Measurements from ENCODE around the gene CCDC33.

GRCh38 chr15:74199297-74199652 is 36.9 kb upstream of the CCDC33 start:
- TF ChIP-seq CTCF (IDR thresholded peaks at IDR 0.05; ENCODE audit: low read depth, low read length, poor library complexity, severe bottlenecking): no peak
- no peak for TF ChIP-seq EZH2phosphoT487 (IDR thresholded peaks at IDR 0.05; ENCODE audit: borderline replicate concordance, low read length)

Measured in DOHH2 (cell line).